ENCODE data around the gene TUBA3E.
"Not testable (repeated sequence)": the region's sequence is repeated elsewhere in the genome, so short reads cannot be mapped to it uniquely, and the experiment has no call there.

TUBA3E gene

DNA sequence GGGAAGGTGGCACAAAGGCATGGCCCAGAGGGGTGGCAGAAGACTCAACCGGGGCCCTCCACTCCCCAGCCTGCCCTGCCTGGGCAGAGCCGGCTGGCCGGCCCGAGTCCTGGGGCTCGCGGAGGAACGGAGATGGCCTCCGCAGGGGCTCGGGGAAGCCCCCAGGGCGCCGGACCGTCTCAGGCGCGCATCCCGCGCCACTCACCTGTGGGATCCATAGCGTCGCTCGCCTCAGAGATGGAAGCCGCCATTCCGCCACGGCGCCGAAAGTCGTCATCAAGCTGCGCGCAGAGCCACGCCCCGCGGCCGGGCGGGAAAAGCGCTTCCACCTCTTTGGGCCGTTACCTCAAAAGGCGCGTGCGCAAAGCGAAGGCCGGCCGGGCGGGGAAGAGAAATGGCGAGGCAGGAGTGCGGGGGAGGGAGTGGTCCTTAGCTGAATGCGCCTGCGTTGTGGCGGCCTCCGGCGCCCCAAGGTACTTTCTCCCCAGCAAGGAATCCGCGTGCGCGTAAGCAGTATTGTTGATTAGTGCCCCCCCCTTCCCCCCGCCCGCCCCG is 16.8 kb downstream of the TUBA3E start, which contains the start of gene SMPD4:
TSS of gene SMPD4 (minus strand) at position 278 of the 555 bp plus-strand sequence. CDS start 5,010 bp downstream, outside the sequence.
- TF ChIP-seq CTCF (IDR thresholded peaks at IDR 0.05; ENCODE audit: low read length, missing control alignments) = no peak
- peak; percentile 97 for DNase-seq (ENCODE audit: low read depth)
- H3K4me3 ChIP-seq (replicated peaks; ENCODE audit: low read depth, low read length) = peak within 1 kb of the TSS; percentile 92

GRCh38 chr2:130180404-130181324 is 17.6 kb downstream of the TUBA3E start:
- H3K4me3 ChIP-seq (replicated peaks; ENCODE audit: low read depth, low read length) = peak overlapping the region; percentile 92
- DNase-seq (ENCODE audit: low read depth) = peak; percentile 4

- DNase-seq (ENCODE audit: low read depth) = not testable (repeated sequence)
These were observed 23.4 kb downstream of the TUBA3E start for GRCh38 chr2:130174866-130175265.

DNA sequence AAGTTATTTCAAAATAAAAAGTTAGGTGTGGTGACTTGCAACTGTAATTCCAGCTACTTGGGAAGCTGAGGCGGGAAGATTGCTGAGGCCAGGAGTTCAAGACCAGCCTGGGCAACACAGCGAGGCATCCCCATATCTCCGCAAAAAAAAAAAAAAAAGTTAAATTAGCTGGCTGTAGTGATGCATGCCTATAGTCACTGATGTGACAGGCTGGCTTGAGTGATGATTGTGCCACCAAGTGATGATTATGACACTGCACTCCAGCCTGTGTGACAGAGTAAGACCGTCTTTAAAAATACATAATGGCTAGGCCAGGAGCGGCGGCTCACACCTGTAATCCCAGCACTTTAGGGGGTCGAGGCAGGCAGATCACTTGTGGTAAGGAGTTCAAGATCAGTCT is 28.3 kb downstream of the TUBA3E start:
- no peak for TF ChIP-seq CTCF (IDR thresholded peaks at IDR 0.05; ENCODE audit: low read length, missing control alignments)
- no peak for DNase-seq (ENCODE audit: low read depth)
- H3K4me3 ChIP-seq (replicated peaks; ENCODE audit: low read depth, low read length) = no peak overlapping the region

More at GRCh38 chr2:130174866-130175265, 23.4 kb downstream of the TUBA3E start:
- not testable (repeated sequence) for H3K4me3 ChIP-seq (replicated peaks; ENCODE audit: low read depth, low read length)

DNA sequence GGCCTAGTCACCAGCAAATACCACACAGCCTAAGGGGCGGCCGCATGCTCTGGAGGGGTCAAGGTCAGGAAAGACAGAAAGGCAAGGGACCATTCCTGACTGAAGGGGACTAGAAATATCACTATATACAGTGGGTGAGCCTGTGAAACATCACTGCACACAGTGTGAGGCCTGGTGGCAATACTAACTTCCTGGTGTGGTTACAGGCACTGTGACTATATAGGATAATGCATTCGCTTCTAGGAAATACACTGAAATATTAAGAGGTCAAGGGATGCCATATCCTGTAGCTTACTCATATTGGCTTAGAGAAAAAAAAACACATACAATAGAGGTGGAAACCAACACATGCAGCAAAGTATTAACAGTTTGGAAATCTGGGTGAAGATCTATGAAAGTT is 29.1 kb downstream of the TUBA3E start:
- H3K4me3 ChIP-seq (replicated peaks; ENCODE audit: low read depth, low read length); DNase-seq (ENCODE audit: low read depth): not testable (repeated sequence)

DNA sequence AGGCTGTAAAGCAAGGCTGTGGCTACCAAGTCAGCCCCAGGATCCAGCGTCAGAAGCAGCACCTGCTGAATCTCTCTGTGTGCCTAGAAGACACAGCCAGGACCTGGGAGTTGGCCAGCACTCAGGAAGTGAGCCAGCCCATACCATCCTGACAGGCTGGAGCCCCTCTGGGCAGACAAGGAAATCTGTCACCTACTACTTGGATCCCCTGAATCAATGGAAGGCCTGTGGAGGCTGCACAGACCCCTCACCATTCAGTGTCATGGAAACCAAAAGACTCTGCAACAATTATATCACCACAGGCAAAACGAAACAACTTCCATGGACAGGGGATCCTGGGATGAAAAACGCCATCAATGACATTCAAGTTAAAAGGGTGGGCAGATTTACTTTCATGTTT is 31.6 kb downstream of the TUBA3E start:
- not testable (repeated sequence) for DNase-seq (ENCODE audit: low read depth); H3K4me3 ChIP-seq (replicated peaks; ENCODE audit: low read depth, low read length)

- H3K4me3 ChIP-seq (replicated peaks; ENCODE audit: low read depth, low read length) = no peak overlapping the region
- no peak for TF ChIP-seq CTCF (IDR thresholded peaks at IDR 0.05; ENCODE audit: low read length, missing control alignments)
- DNase-seq (ENCODE audit: low read depth) = no peak
These were observed 32.8 kb downstream of the TUBA3E start for GRCh38 chr2:130165293-130166016.

GRCh38 chr2:130162968-130163367 is 35.3 kb downstream of the TUBA3E start:
- DNase-seq (ENCODE audit: low read depth) = no peak
- H3K4me3 ChIP-seq (replicated peaks; ENCODE audit: low read depth, low read length) = no peak overlapping the region
- no peak for TF ChIP-seq CTCF (IDR thresholded peaks at IDR 0.05; ENCODE audit: low read length, missing control alignments)

DNA sequence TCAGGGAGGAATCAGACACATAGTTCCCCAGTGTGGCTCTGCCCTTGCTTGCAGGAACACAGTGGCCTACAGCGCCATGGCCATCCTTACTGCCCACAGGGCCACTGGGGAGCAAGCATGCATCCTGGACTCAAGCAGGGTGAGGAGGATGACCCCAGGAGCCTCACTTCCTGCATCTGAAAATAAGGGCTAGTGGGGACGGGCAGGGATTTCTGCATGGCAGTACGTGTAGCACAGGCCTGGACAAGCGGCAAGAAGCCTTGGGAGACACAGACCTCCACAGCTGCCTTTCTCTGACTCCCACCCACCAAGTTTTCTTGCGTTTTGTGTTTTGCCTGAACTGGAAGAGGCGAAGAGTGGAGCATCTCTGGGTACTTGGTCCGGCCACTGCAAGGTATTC is 35.8 kb downstream of the TUBA3E start:
- DNase-seq (ENCODE audit: low read depth); H3K4me3 ChIP-seq (replicated peaks; ENCODE audit: low read depth, low read length): not testable (repeated sequence)

GRCh38 chr2:130160838-130161705 is 37.2 kb downstream of the TUBA3E start:
- DNase-seq (ENCODE audit: low read depth) = peak; percentile 13

More at GRCh38 chr2:130160838-130161705, 37.2 kb downstream of the TUBA3E start:
- H3K4me3 ChIP-seq (replicated peaks; ENCODE audit: low read depth, low read length) = not testable (repeated sequence)

All from fibroblast of pulmonary artery (primary cell).